ENCODE data around the gene SPECC1.

GRCh38 chr17:20216154-20216815, 207.1 kb downstream of the SPECC1 start:
- TF ChIP-seq EZH2 (IDR thresholded peaks at IDR 0.05; ENCODE audit: insufficient read depth, low read length) = no peak
- TF ChIP-seq CTCF (IDR thresholded peaks at IDR 0.05; ENCODE audit: insufficient read depth, low read depth, low read length) = no peak

Data from astrocyte (in vitro differentiated cells and primary cell).